Measurements from ENCODE around the gene ZNF263. TPM values are rescaled to one million over a fixed set of nuclear protein-coding genes. Genes with fewer than 3 reads are reported as not detected.

Gene ZNF263
- total and polyA plus RNA-seq, 2 donors (not counting 1 experiment from before 2014, with no cell fraction given), result 24.7 to 46.0 TPM

- Histone ChIP-seq H4K20me1 (ENCODE audit: control insufficient read depth, insufficient read depth, low read length, poor library complexity, severe bottlenecking) (peaks cover 7% of the 10 kb centered on the region), H3K27ac (ENCODE audit: low read length in 2 of 2) (no peak overlapping the region), H3K9ac (ENCODE audit: low read length) (no peak overlapping the region), H3K4me2 (replicated peaks; ENCODE audit: low read depth, low read length, poor library complexity, severe bottlenecking) (no peak overlapping the region), H3K27me3 (replicated peaks in 1 of 4; ENCODE audit: control extremely low read depth in 1 of 4, control insufficient read depth in 3 of 4, insufficient read depth in 4 of 4, low read length in 3 of 4) (no peaks in the 10 kb centered on the region), H3K9me3 (ENCODE audit: control extremely low read depth in 1 of 3, control insufficient read depth in 2 of 3, insufficient read depth in 1 of 3, low read length in 2 of 3) (peaks cover 2 to 11% (median 4%) of the 10 kb centered on the region in 3 donors), H2AFZ (ENCODE audit: insufficient read depth, low read depth, low read length, poor library complexity, severe bottlenecking) (no peak overlapping the region), H3K4me1 (ENCODE audit: control insufficient read depth in 2 of 2, insufficient read depth in 2 of 2, low read length in 2 of 2) (peaks cover 12 to 16% of the 10 kb centered on the region in 2 donors), H3K36me3 (replicated peaks in 1 of 2; ENCODE audit: control extremely low read depth in 1 of 2, control insufficient read depth in 1 of 2, extremely low read depth in 1 of 2, insufficient read depth in 2 of 2, low read length in 1 of 2) (peaks cover 10 to 18% of the 10 kb centered on the region in 2 experiments), H3K79me2 (ENCODE audit: control insufficient read depth, insufficient read depth, low read length) (peaks cover 25% of the 10 kb centered on the region), H3K4me3 (ENCODE audit: control extremely low read depth in 1 of 5, extremely low read depth in 1 of 5, insufficient read depth in 1 of 5, low read depth in 2 of 5, low read length in 4 of 5) (no peak overlapping the region)
- H3K9me3 Mint-ChIP-seq (ENCODE audit: insufficient read depth), result peaks cover under 1% of the 10 kb centered on the region
- H3K27me3 Mint-ChIP-seq, result peaks cover 8% of the 10 kb centered on the region
- peak overlapping the region; percentile 81 for H3K4me3 Mint-ChIP-seq
- WGBS (ENCODE audit: insufficient coverage), result 63% methylated on average over 22 of the region's 29 CpGs
- CTCF ChIA-PET, result no interaction called here
- no peak for ATAC-seq (ENCODE audit: low read depth)
- POLR2A ChIA-PET, result interaction anchor here (0.9 kb wide), 1 partner anchor 47 kb away, joined by 7 read pairs; no protein-coding TSS in a partner anchor
- no peak for TF ChIP-seq EZH2 (IDR thresholded peaks at IDR 0.05; ENCODE audit: borderline replicate concordance, insufficient read depth, low read depth, low read length, poor library complexity, severe bottlenecking)
- TF ChIP-seq, protein P1, sequence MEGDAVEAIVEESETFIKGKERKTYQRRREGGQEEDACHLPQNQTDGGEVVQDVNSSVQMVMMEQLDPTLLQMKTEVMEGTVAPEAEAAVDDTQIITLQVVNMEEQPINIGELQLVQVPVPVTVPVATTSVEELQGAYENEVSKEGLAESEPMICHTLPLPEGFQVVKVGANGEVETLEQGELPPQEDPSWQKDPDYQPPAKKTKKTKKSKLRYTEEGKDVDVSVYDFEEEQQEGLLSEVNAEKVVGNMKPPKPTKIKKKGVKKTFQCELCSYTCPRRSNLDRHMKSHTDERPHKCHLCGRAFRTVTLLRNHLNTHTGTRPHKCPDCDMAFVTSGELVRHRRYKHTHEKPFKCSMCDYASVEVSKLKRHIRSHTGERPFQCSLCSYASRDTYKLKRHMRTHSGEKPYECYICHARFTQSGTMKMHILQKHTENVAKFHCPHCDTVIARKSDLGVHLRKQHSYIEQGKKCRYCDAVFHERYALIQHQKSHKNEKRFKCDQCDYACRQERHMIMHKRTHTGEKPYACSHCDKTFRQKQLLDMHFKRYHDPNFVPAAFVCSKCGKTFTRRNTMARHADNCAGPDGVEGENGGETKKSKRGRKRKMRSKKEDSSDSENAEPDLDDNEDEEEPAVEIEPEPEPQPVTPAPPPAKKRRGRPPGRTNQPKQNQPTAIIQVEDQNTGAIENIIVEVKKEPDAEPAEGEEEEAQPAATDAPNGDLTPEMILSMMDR (IDR thresholded peaks at IDR 0.05), result no peak
- intact Hi-C loops (cut with micrococcal nuclease), result loop anchor here (1.0 kb wide), 3 partner anchors 28 to 69 kb away; partner anchors contain the start of genes TIGD7, ZNF263 and ZNF75A
- H3K27ac Mint-ChIP-seq, result peak overlapping the region; percentile 71
- DNase-seq, result peak; percentile 45
- H3K4me1 Mint-ChIP-seq, result peaks cover 23% of the 10 kb centered on the region
Observed at GRCh38 chr16:3235856-3236669, 47.2 kb upstream of the ZNF263 start.

DNA sequence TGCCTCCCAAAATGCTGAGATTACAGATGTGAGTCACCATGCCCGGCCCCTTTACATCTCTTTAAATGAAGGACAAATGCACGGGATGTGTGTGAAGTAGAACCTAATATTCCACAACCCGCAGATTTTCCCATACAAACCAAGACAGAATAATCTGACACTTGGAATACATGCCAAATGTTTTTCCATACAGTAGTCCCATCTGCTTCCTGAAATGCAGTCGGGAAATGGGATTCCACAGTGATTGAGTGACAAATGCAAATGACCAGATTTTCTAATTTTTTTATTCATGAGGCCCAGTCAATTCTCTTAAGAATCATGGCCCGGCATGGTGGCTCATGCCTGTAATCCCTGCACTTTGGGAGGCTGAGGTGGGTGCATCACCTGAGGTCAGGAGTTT lies 41.5 kb upstream of the ZNF263 start:
- H3K4me3 Mint-ChIP-seq, result no peak overlapping the region
- Histone ChIP-seq H3K9ac (ENCODE audit: low read length) (no peak overlapping the region), H3K36me3 (replicated peaks in 1 of 2; ENCODE audit: control extremely low read depth in 1 of 2, control insufficient read depth in 1 of 2, extremely low read depth in 1 of 2, insufficient read depth in 2 of 2, low read length in 1 of 2) (no peaks in the 10 kb centered on the region), H3K27ac (ENCODE audit: low read length in 2 of 2) (no peak overlapping the region), H3K79me2 (ENCODE audit: control insufficient read depth, insufficient read depth, low read length) (no peaks in the 10 kb centered on the region), H3K27me3 (replicated peaks in 1 of 4; ENCODE audit: control extremely low read depth in 1 of 4, control insufficient read depth in 3 of 4, insufficient read depth in 4 of 4, low read length in 3 of 4) (peaks cover 0 to 14% (median 0%) of the 10 kb centered on the region in 4 experiments), H3K4me1 (ENCODE audit: control insufficient read depth in 2 of 2, insufficient read depth in 2 of 2, low read length in 2 of 2) (no peaks in the 10 kb centered on the region), H3K9me3 (ENCODE audit: control extremely low read depth in 1 of 3, control insufficient read depth in 2 of 3, insufficient read depth in 1 of 3, low read length in 2 of 3) (peaks cover 0 to 5% (median 1%) of the 10 kb centered on the region in 3 donors), H3K4me3 (ENCODE audit: control extremely low read depth in 1 of 5, extremely low read depth in 1 of 5, insufficient read depth in 1 of 5, low read depth in 2 of 5, low read length in 4 of 5) (no peak overlapping the region), H4K20me1 (ENCODE audit: control insufficient read depth, insufficient read depth, low read length, poor library complexity, severe bottlenecking) (no peaks in the 10 kb centered on the region), H3K4me2 (replicated peaks; ENCODE audit: low read depth, low read length, poor library complexity, severe bottlenecking) (no peak overlapping the region), H2AFZ (ENCODE audit: insufficient read depth, low read depth, low read length, poor library complexity, severe bottlenecking) (no peak overlapping the region)
- no peak for DNase-seq
- WGBS (ENCODE audit: insufficient coverage), result 94% methylated on average over 3 of the region's 5 CpGs
- no peaks in the 10 kb centered on the region for H3K4me1 Mint-ChIP-seq
- intact Hi-C loops (cut with micrococcal nuclease), result no loop called here
- H3K9me3 Mint-ChIP-seq (ENCODE audit: insufficient read depth), result no peaks in the 10 kb centered on the region
- CTCF ChIA-PET, result no interaction called here
- H3K27ac Mint-ChIP-seq, result no peak overlapping the region
- no peak for TF ChIP-seq EZH2 (IDR thresholded peaks at IDR 0.05; ENCODE audit: borderline replicate concordance, insufficient read depth, low read depth, low read length, poor library complexity, severe bottlenecking)
- TF ChIP-seq, protein P1 (IDR thresholded peaks at IDR 0.05), result no peak
- POLR2A ChIA-PET, result no interaction called here
- H3K27me3 Mint-ChIP-seq, result peaks cover 43% of the 10 kb centered on the region
- ATAC-seq (ENCODE audit: low read depth), result no peak
